ENCODE data around the gene GGACT. TPM values are rescaled to one million over a fixed set of nuclear protein-coding genes. Genes with fewer than 3 reads are reported as not detected.

Gene GGACT
- total RNA-seq, 3 donors from 2014 or later: 1.8 to 4.8 (median 2.3) TPM

- Histone ChIP-seq H3K4me1 (no peaks in the 10 kb centered on the region), H3K36me3 (no peaks in the 10 kb centered on the region), H3K4me3 (no peak overlapping the region), H3K27ac (no peak overlapping the region), H3K27me3 (no peaks in the 10 kb centered on the region), H3K9me3 (no peaks in the 10 kb centered on the region)
- TF ChIP-seq POLR2AphosphoS5 (IDR thresholded peaks at IDR 0.05) (no peak), CTCF (IDR thresholded peaks at IDR 0.05) (no peak), POLR2A (IDR thresholded peaks at IDR 0.05) (no peak)
- no peak for DNase-seq (ENCODE audit: low spot score in 2 of 2)
- intact Hi-C loops (cut with DNase I; ENCODE audit: low total_unique reads): no loop called here
Observed at GRCh38 chr13:100594731-100595130, 6.1 kb upstream of the GGACT start.

- Histone ChIP-seq H3K4me1 (no peaks in the 10 kb centered on the region), H3K27ac (no peak overlapping the region), H3K36me3 (no peaks in the 10 kb centered on the region), H3K27me3 (no peaks in the 10 kb centered on the region), H3K9me3 (no peaks in the 10 kb centered on the region), H3K4me3 (no peak overlapping the region)
- intact Hi-C loops (cut with DNase I; ENCODE audit: low total_unique reads): no loop called here
- DNase-seq (ENCODE audit: low spot score in 2 of 2): no peak
- TF ChIP-seq POLR2A (IDR thresholded peaks at IDR 0.05) (no peak), CTCF (IDR thresholded peaks at IDR 0.05) (no peak), POLR2AphosphoS5 (IDR thresholded peaks at IDR 0.05) (no peak)
Observed at GRCh38 chr13:100594255-100594654, 5.7 kb upstream of the GGACT start.

GRCh38 chr13:100589178-100589725, 663 bp upstream of the GGACT start:
- Histone ChIP-seq H3K27me3 (no peaks in the 10 kb centered on the region), H3K9me3 (no peaks in the 10 kb centered on the region), H3K4me1 (no peaks in the 10 kb centered on the region), H3K36me3 (no peaks in the 10 kb centered on the region), H3K4me3 (peak overlapping the region in 2 of 3 donors; percentile 75 to 88), H3K27ac (no peak overlapping the region)
- intact Hi-C loops (cut with DNase I; ENCODE audit: low total_unique reads): no loop called here
- TF ChIP-seq CTCF (IDR thresholded peaks at IDR 0.05) (no peak), POLR2AphosphoS5 (IDR thresholded peaks at IDR 0.05) (no peak), POLR2A (IDR thresholded peaks at IDR 0.05) (no peak)
- DNase-seq (ENCODE audit: low spot score in 2 of 2): no peak

DNA sequence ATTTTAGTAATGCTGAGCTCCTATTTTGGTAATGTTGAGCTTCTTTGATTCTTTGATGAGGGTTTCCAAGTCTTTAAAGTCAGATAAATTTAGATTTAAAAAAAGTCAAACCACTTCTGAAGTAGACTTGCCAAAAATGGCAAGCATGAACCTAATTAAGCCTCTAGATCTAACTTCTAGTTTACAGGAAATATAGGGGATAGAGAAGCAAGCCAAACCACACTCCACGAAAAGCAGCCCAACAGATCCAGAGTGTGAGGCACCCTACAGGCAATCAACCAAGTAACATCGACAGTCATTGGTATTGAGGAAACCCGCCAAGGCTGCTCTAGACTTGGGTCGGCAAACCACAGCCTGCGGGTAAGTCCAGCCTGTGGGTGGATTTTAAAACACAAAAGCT, 3.7 kb downstream of the GGACT start:
- no peaks in the 10 kb centered on the region for H3K4me1 ChIP-seq
- no peak overlapping the region for H3K27ac ChIP-seq
- intact Hi-C loops (cut with DNase I; ENCODE audit: low total_unique reads): no loop called here
- DNase-seq (ENCODE audit: low spot score in 2 of 2): no peak
- no peaks in the 10 kb centered on the region for H3K36me3 ChIP-seq
- H3K9me3 ChIP-seq: no peaks in the 10 kb centered on the region
- no peaks in the 10 kb centered on the region for H3K27me3 ChIP-seq
- no peak for TF ChIP-seq POLR2AphosphoS5 (IDR thresholded peaks at IDR 0.05)
- TF ChIP-seq POLR2A (IDR thresholded peaks at IDR 0.05): no peak
- no peak for TF ChIP-seq CTCF (IDR thresholded peaks at IDR 0.05)
- H3K4me3 ChIP-seq: no peak overlapping the region

- no peaks in the 10 kb centered on the region for H3K9me3 ChIP-seq
- H3K4me1 ChIP-seq: no peaks in the 10 kb centered on the region
- H3K4me3 ChIP-seq: no peak overlapping the region
- H3K27ac ChIP-seq: no peak overlapping the region
- H3K36me3 ChIP-seq: no peaks in the 10 kb centered on the region
- intact Hi-C loops (cut with DNase I; ENCODE audit: low total_unique reads): no loop called here
- DNase-seq (ENCODE audit: low spot score in 2 of 2): no peak
- H3K27me3 ChIP-seq: no peaks in the 10 kb centered on the region
- no peak for TF ChIP-seq CTCF (IDR thresholded peaks at IDR 0.05)
- TF ChIP-seq POLR2AphosphoS5 (IDR thresholded peaks at IDR 0.05): no peak
- no peak for TF ChIP-seq POLR2A (IDR thresholded peaks at IDR 0.05)
Observed at GRCh38 chr13:100581504-100581903, 7.1 kb downstream of the GGACT start.
